CD4-positive, alpha-beta T cell treated with Interleukin-6 for 4 hours (primary cell): Measurements from ENCODE around the gene B3GNT8.
"Not testable (repeated sequence)": the region's sequence is repeated elsewhere in the genome, so short reads cannot be mapped to it uniquely, and the experiment has no call there.

Experiments
- DNase-seq: peaks from one replicate; pipeline ENCODE4 v3.0.0-alpha.2; 2020; ENCODE audit warnings: mixed read lengths

Gene B3GNT8

DNA sequence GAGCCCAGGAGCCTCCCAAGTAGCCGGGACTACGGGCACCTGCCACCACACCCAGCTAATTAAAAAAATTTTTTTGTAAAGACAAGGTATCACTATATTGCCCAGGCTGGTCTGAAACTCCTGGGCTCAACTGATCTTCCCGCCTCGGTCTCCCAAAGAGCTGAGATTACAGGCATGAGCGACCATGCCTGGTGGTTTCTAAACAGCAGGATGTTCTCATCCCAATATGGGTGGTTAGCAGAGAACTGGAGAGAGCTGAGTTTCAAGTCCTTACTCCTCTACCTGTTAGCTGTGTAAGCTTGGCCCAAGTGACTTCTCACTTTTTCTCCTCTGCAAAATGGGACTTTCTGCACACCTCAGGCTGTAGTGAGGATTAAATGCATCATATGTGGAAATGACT lies 42.8 kb downstream of the B3GNT8 start:
- no peak for DNase-seq

GRCh38 chr19:41381536-41381935 lies 45.6 kb downstream of the B3GNT8 start:
- DNase-seq = not testable (repeated sequence)

GRCh38 chr19:41377977-41378709 lies 49.0 kb downstream of the B3GNT8 start:
- no peak for DNase-seq

DNA sequence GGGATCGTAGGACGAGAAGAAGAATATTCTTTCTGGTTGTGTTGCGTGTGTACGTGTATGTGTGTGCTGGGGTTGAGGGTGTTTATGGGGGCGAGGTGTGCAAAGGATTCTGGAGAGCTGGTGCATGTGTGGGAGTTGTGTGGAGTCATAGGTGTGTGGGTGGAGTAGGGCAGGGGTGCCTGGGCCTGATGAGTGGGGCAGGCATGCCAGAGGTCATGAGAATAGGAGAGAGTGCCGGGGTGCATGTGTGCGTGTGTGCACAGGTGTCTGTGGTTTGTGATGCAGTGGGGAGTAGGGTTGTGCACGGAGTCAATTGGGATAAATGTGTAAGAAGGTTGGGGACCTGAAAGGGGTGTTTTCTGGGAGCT lies 50.2 kb downstream of the B3GNT8 start:
- peak; percentile 20 for DNase-seq

- peak; percentile 46 for DNase-seq
These were observed 50.8 kb downstream of the B3GNT8 start, which contains the start of gene TMEM91 for GRCh38 chr19:41376241-41376997. TMEM91 (plus strand) TSS chr19:41376533; CDS start chr19:41378310, 1,777 bp downstream.
